Measurements from ENCODE around the gene TTC7B.
A peak's percentile ranks its signal among the peaks of the same experiment; 100 is the strongest.

TTC7B gene

GRCh38 chr14:90495357-90496276 lies 320.6 kb downstream of the TTC7B start:
- Histone ChIP-seq H3K27ac (replicated peaks) (no peak overlapping the region), H3K27me3 (ENCODE audit: insufficient read depth, poor library complexity, severe bottlenecking) (no peaks in the 10 kb centered on the region), H3K4me3 (replicated peaks; ENCODE audit: insufficient read depth, low read length) (no peak overlapping the region)
- DNase-seq (ENCODE audit: low read depth in 1 of 2, low spot score in 1 of 2): peak; percentile 5 to 37
- TF ChIP-seq REST (IDR thresholded peaks at IDR 0.05; ENCODE audit: insufficient replicate concordance, low read depth): peak; percentile 98
- TF ChIP-seq GABPA (IDR thresholded peaks at IDR 0.05; ENCODE audit: low read depth): no peak

- no peaks in the 10 kb centered on the region for H3K27me3 ChIP-seq (ENCODE audit: insufficient read depth, poor library complexity, severe bottlenecking)
- H3K27ac ChIP-seq (replicated peaks): no peak overlapping the region
- TF ChIP-seq REST (IDR thresholded peaks at IDR 0.05; ENCODE audit: insufficient replicate concordance, low read depth) (no peak), GABPA (IDR thresholded peaks at IDR 0.05; ENCODE audit: low read depth) (no peak), SPI1 (IDR thresholded peaks at IDR 0.05; ENCODE audit: borderline replicate concordance, low read depth) (no peak), POLR2AphosphoS5 (IDR thresholded peaks at IDR 0.05; ENCODE audit: low read depth) (no peak), CTCF (IDR thresholded peaks at IDR 0.05; ENCODE audit: insufficient read depth, low read length) (no peak)
- no peak for DNase-seq (ENCODE audit: low read depth in 1 of 2, low spot score in 1 of 2)
- no peak overlapping the region for H3K4me3 ChIP-seq (replicated peaks; ENCODE audit: insufficient read depth, low read length)
These were observed 324.2 kb downstream of the TTC7B start for GRCh38 chr14:90491911-90492531.

GRCh38 chr14:90491221-90491885 lies 324.9 kb downstream of the TTC7B start:
- DNase-seq (ENCODE audit: low read depth in 1 of 2, low spot score in 1 of 2): no peak
- no peaks in the 10 kb centered on the region for H3K27me3 ChIP-seq (ENCODE audit: insufficient read depth, poor library complexity, severe bottlenecking)
- H3K4me3 ChIP-seq (replicated peaks; ENCODE audit: insufficient read depth, low read length): no peak overlapping the region
- no peak overlapping the region for H3K27ac ChIP-seq (replicated peaks)
- TF ChIP-seq SPI1 (IDR thresholded peaks at IDR 0.05; ENCODE audit: borderline replicate concordance, low read depth) (no peak), GABPA (IDR thresholded peaks at IDR 0.05; ENCODE audit: low read depth) (no peak), CTCF (IDR thresholded peaks at IDR 0.05; ENCODE audit: insufficient read depth, low read length) (no peak), POLR2AphosphoS5 (IDR thresholded peaks at IDR 0.05; ENCODE audit: low read depth) (no peak), REST (IDR thresholded peaks at IDR 0.05; ENCODE audit: insufficient replicate concordance, low read depth) (no peak)

All from HL-60 (cell line).